GM12878 (cell line): ENCODE data around the gene EEF1AKMT2. TPM values are rescaled to one million over a fixed set of nuclear protein-coding genes. Genes with fewer than 3 reads are reported as not detected.

ENCODE experiments used
- ATAC-seq: fragments of 200-7000 bp; cut with Tn5 transposase; 3 replicates; pipeline ENCODE4 v1.9.1; 2020; ENCODE audit warnings: mild to moderate bottlenecking, moderate library complexity
- BruUV-seq: library from RNA; stranded (reverse); fragments of 400-500 nt; replicated peaks from 2 replicates; lab custom pipeline; 2021; lab: Mats Ljungman, UMichigan
- CTCF ChIA-PET: fragments of 300-600 bp; sonication (Branson Sonifier 250); formaldehyde crosslinking; extraction: SDS; loops from one replicate; lab custom pipeline; 2021; ENCODE audit warnings: inconsistent platforms; lab: Yijun Ruan, JAX
- POLR2A ChIA-PET: fragments of 350-600 bp; formaldehyde crosslinking; extraction: SDS; loops from one replicate; lab custom pipeline; 2021; ENCODE audit warnings: inconsistent platforms; lab: Charles Lee
- RAD21 ChIA-PET: fragments of 300-600 bp; sonication (Branson Sonifier 250); formaldehyde crosslinking; loops from one replicate; lab custom pipeline; 2023; ENCODE audit warnings: antibody characterized with exemption; ENCODE audit not compliant: unreplicated experiment; lab: Charles Lee
- SMC1A ChIA-PET: fragments of 300-600 bp; sonication (Branson Sonifier 250); formaldehyde crosslinking; loops from one replicate; lab custom pipeline; 2023; ENCODE audit not compliant: unreplicated experiment, uncharacterized antibody; lab: Charles Lee
- DNase-seq: peaks from one replicate; pipeline ENCODE4 v3.0.0-alpha.2; 2011; ENCODE audit warnings: low read depth, low spot score
- FAIRE-seq: peaks from 3 replicates; lab custom pipeline; 2011; peaks lifted over from hg19 to GRCh38; lab: Jason Lieb, UNC
- H2AFZ ChIP-seq: 2 replicates; pipeline ENCODE4 v1.6.0; 2011; ENCODE audit warnings: low read depth, low read length, control low read depth; ENCODE audit not compliant: control insufficient read depth
- H3K27ac ChIP-seq: 2 replicates; pipeline ENCODE4 v1.5.1; 2011; ENCODE audit warnings: control low read depth; ENCODE audit not compliant: control insufficient read depth, insufficient read depth
- H3K27me3 ChIP-seq, 2 experiments: replicated peaks in 1 of 2; 2 replicates each; pipeline versions ENCODE4 v1.6.0 to v1.6.1; 2011; ENCODE audit warnings: low read length in 1 of 2; ENCODE audit not compliant: control insufficient read depth in 2 of 2, insufficient read depth in 2 of 2
- H3K36me3 ChIP-seq, 2 experiments: 2 replicates each; pipeline ENCODE4 v1.5.1; 2011; ENCODE audit warnings: low read length in 1 of 2; ENCODE audit not compliant: control insufficient read depth in 2 of 2, insufficient read depth in 2 of 2
- H3K4me1 ChIP-seq: 2 replicates; pipeline ENCODE4 v1.6.1; 2011; ENCODE audit warnings: mild to moderate bottlenecking, low read length, moderate library complexity, mixed read lengths; ENCODE audit not compliant: control insufficient read depth, insufficient read depth
- H3K4me2 ChIP-seq: 2 replicates; pipeline ENCODE4 v1.6.0; 2011; ENCODE audit warnings: control low read depth; ENCODE audit not compliant: control insufficient read depth, insufficient read depth
- H3K4me3 ChIP-seq: fragments of 200-600 bp; sonication (generic); 2 replicates; pipeline ENCODE4 v1.5.1; 2016
- H3K79me2 ChIP-seq: 2 replicates; pipeline ENCODE4 v1.6.0; 2011; ENCODE audit warnings: low read length; ENCODE audit not compliant: control insufficient read depth, insufficient read depth
- H3K9ac ChIP-seq: 2 replicates; pipeline ENCODE4 v1.8.0; 2011; ENCODE audit warnings: low read length, control low read depth, mixed read lengths; ENCODE audit not compliant: control insufficient read depth, insufficient read depth
- H3K9me3 ChIP-seq: replicated peaks from 3 replicates; pipeline ENCODE4 v1.5.1; 2011; ENCODE audit warnings: mild to moderate bottlenecking, low read length; ENCODE audit not compliant: control insufficient read depth, insufficient read depth
- H4K20me1 ChIP-seq: 2 replicates; pipeline ENCODE4 v1.6.0; 2011; ENCODE audit not compliant: control insufficient read depth, insufficient read depth
- WGBS: methylation state at CpG from one replicate; pipeline ENCODE4 v1.1.6; 2016; ENCODE audit warnings: low lambda C conversion rate; ENCODE audit not compliant: insufficient replicate concordance, insufficient coverage; ENCODE audit errors: missing lambda C conversion rate; 5-methylcytosine and 5-hydroxymethylcytosine counted together
- in situ Hi-C: fragments of 300-500 bp; cut with MboI; formaldehyde crosslinking; loops from 9 replicates; pipeline ENCODE4 v1.14.3; 2018; ENCODE audit warnings: mixed read lengths
- intact Hi-C: fragments of 100-400 bp; cut with micrococcal nuclease; formaldehyde crosslinking; loops from one replicate; pipeline ENCODE4 v1.14.2; 2022; ENCODE audit not compliant: unreplicated experiment
- polyA plus RNA-seq, 11 experiments: library from polyadenylated mRNA; depleted of rRNA in 4 of 11; unstranded in 6 of 11; stranded (reverse) in 5 of 11; fragments of >200 nt; fragmentation: Nextera tagmentation in 4 of 11; fragmentation: Illumina TruSeq in 1 of 11; extraction: Ambion mirVana in 4 of 11; extraction: Trizol in 1 of 11; gene quantifications; 1 replicate in 1 of 11; 2 replicates in 10 of 11; pipeline versions ENCODE4 v1.2.1 to v1.2.3, GENCODE V29; 2011 to 2016; ENCODE audit warnings: inconsistent platforms in 2 of 11, missing spikeins in 2 of 11, low read depth in 1 of 11
- total RNA-seq, 4 experiments: library from RNA; depleted of rRNA in 3 of 4; stranded (reverse); fragments of >200 nt in 3 of 4; fragmentation: Illumina TruSeq in 1 of 4; extraction: Trizol in 1 of 4; gene quantifications; 2 replicates each; pipeline versions ENCODE4 v1.2.1 to v1.2.3, GENCODE V29; 2013 to 2021
- TF ChIP-seq, protein P1 (sequence below): IDR thresholded peaks from 2 replicates; pipeline ENCODE4 v1.6.1; 2012; ENCODE audit warnings: mild to moderate bottlenecking, low read depth, low read length
- TF ChIP-seq, protein P2 (sequence below): fragments of 450-650 bp; IDR thresholded peaks from 2 replicates; pipeline ENCODE4 v1.6.1; 2017; ENCODE audit warnings: borderline replicate concordance

Gene EEF1AKMT2
- total and polyA plus RNA-seq, 10 of the 15 experiments (the other 5 are each of a cell fraction or from before 2014, with no cell fraction given) = 9.1 to 29.3 (median 23.6) TPM

DNA sequence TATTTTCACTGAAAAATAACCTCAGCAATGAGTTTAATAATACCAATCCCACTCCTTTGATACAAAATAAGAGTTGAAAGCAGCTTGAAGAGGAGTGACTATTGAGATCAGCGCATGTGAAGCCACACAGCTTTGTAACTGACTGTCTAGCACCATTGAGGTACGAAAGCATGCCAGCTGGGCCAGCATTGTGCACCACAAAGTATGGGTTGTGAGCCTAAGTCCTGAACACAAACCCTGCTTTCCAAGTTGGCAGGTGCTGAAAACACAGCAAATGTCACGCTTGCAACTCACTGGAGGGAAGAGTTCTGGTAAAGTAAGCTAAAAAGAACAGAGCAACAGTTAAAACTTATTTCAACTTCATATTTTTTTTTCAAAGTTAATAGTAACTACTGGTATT is 43.5 kb downstream of the EEF1AKMT2 start:
- 91% methylated on average over 3 of the region's 3 CpGs for WGBS
- Histone ChIP-seq H4K20me1 (no peaks in the 10 kb centered on the region), H3K27ac (no peak overlapping the region), H3K36me3 (no peaks in the 10 kb centered on the region; a peak in 2 of 4 replicates), H3K9ac (no peak overlapping the region), H2AFZ (no peak overlapping the region), H3K9me3 (no peaks in the 10 kb centered on the region), H3K27me3 (no peaks in the 10 kb centered on the region), H3K4me1 (peaks cover 4% of the 10 kb centered on the region; the same call in 1 of the 2 replicates), H3K79me2 (peaks cover 5% of the 10 kb centered on the region), H3K4me3 (no peak overlapping the region), H3K4me2 (no peak overlapping the region)
- ChIA-PET RAD21 (interaction anchor here (0.7 to 2.8 kb wide), 14 partner anchors 8 to 971 kb away, joined by 3 to 12 read pairs (median 4); partner anchors contain the start of gene EDRF1), POLR2A (interaction anchor here (0.8 to 1.7 kb wide), 8 partner anchors 9 to 60 kb away, joined by 3 to 5 read pairs (median 3); no protein-coding TSS in a partner anchor), CTCF (interaction anchor here (0.9 to 6.9 kb wide), 13 partner anchors 9 to 288 kb away, joined by 3 to 149 read pairs (median 6); partner anchors contain the start of gene EEF1AKMT2), SMC1A (interaction anchor here (0.9 to 3.8 kb wide), 22 partner anchors 8 to 215 kb away, joined by 3 to 20 read pairs (median 5); partner anchors contain the start of gene EEF1AKMT2)
- FAIRE-seq = no peak
- TF ChIP-seq, protein P1, sequence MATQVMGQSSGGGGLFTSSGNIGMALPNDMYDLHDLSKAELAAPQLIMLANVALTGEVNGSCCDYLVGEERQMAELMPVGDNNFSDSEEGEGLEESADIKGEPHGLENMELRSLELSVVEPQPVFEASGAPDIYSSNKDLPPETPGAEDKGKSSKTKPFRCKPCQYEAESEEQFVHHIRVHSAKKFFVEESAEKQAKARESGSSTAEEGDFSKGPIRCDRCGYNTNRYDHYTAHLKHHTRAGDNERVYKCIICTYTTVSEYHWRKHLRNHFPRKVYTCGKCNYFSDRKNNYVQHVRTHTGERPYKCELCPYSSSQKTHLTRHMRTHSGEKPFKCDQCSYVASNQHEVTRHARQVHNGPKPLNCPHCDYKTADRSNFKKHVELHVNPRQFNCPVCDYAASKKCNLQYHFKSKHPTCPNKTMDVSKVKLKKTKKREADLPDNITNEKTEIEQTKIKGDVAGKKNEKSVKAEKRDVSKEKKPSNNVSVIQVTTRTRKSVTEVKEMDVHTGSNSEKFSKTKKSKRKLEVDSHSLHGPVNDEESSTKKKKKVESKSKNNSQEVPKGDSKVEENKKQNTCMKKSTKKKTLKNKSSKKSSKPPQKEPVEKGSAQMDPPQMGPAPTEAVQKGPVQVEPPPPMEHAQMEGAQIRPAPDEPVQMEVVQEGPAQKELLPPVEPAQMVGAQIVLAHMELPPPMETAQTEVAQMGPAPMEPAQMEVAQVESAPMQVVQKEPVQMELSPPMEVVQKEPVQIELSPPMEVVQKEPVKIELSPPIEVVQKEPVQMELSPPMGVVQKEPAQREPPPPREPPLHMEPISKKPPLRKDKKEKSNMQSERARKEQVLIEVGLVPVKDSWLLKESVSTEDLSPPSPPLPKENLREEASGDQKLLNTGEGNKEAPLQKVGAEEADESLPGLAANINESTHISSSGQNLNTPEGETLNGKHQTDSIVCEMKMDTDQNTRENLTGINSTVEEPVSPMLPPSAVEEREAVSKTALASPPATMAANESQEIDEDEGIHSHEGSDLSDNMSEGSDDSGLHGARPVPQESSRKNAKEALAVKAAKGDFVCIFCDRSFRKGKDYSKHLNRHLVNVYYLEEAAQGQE = peak; percentile 61; the same call in 1 of the 2 replicates
- TF ChIP-seq, protein P2, sequence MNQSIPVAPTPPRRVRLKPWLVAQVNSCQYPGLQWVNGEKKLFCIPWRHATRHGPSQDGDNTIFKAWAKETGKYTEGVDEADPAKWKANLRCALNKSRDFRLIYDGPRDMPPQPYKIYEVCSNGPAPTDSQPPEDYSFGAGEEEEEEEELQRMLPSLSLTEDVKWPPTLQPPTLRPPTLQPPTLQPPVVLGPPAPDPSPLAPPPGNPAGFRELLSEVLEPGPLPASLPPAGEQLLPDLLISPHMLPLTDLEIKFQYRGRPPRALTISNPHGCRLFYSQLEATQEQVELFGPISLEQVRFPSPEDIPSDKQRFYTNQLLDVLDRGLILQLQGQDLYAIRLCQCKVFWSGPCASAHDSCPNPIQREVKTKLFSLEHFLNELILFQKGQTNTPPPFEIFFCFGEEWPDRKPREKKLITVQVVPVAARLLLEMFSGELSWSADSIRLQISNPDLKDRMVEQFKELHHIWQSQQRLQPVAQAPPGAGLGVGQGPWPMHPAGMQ = no peak
- BruUV-seq = no TSS peak
- DNase-seq = no peak
- intact Hi-C loops (loop anchor here (2.0 to 10.0 kb wide), 2 partner anchors 169 to 753 kb away; no protein-coding TSS in a partner anchor), in situ Hi-C loops (no loop called here)
- no peak for ATAC-seq
